Measurements from ENCODE around the gene BRAF.

DNA sequence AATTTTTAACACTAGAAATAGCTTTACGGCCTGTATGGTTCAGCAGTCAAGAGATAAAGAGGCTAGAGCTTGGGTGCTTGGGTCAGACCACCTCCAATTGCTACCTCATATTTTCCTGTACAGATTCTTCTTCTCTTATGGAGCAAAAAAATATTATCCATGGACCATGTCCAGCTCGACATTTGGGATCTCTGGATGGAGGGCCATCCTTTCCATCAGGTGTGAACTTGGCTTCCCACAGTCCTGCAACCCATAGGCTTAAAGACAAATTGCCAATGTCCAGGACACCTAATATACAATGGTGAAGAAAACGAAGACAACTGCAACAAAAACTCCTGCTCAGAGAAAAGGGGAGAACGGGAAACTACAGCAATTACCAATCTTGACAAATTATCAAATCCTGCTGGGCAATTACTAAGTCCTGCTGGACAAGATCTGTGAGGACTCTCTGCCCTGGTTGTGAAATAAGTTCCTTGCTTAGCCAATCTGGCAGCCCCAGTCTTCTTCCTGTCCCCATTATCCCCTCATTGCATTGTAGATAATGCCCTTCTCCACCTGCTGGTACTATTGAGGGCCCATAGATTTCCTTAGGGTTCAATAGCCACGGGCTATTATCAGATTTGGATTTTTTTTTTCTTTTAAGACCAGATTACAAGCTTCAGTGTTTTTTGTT is 42.0 kb upstream of the BRAF start:
- TF ChIP-seq, protein P1, sequence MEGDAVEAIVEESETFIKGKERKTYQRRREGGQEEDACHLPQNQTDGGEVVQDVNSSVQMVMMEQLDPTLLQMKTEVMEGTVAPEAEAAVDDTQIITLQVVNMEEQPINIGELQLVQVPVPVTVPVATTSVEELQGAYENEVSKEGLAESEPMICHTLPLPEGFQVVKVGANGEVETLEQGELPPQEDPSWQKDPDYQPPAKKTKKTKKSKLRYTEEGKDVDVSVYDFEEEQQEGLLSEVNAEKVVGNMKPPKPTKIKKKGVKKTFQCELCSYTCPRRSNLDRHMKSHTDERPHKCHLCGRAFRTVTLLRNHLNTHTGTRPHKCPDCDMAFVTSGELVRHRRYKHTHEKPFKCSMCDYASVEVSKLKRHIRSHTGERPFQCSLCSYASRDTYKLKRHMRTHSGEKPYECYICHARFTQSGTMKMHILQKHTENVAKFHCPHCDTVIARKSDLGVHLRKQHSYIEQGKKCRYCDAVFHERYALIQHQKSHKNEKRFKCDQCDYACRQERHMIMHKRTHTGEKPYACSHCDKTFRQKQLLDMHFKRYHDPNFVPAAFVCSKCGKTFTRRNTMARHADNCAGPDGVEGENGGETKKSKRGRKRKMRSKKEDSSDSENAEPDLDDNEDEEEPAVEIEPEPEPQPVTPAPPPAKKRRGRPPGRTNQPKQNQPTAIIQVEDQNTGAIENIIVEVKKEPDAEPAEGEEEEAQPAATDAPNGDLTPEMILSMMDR (tag by site-specific recombination; IDR thresholded peaks at IDR 0.05): no peak
- TF ChIP-seq ZNF585B (tag by site-specific recombination; IDR thresholded peaks at IDR 0.05) (no peak), ZNF837 (tag by site-specific recombination; IDR thresholded peaks at IDR 0.05) (no peak), HOXA7 (CRISPR knock-in tag; IDR thresholded peaks at IDR 0.05; ENCODE audit: borderline replicate concordance) (no peak), ZEB2 (tag by site-specific recombination; IDR thresholded peaks at IDR 0.05) (no peak), ZNF266 (tag by site-specific recombination; IDR thresholded peaks at IDR 0.05; ENCODE audit: low read depth) (no peak), ZNF184 (tag by site-specific recombination; IDR thresholded peaks at IDR 0.05) (no peak), ZNF23 (tag by site-specific recombination; IDR thresholded peaks at IDR 0.05; ENCODE audit: borderline replicate concordance) (no peak), ZNF660 (tag by site-specific recombination; IDR thresholded peaks at IDR 0.05) (no peak)
- TF ChIP-seq, protein P2, sequence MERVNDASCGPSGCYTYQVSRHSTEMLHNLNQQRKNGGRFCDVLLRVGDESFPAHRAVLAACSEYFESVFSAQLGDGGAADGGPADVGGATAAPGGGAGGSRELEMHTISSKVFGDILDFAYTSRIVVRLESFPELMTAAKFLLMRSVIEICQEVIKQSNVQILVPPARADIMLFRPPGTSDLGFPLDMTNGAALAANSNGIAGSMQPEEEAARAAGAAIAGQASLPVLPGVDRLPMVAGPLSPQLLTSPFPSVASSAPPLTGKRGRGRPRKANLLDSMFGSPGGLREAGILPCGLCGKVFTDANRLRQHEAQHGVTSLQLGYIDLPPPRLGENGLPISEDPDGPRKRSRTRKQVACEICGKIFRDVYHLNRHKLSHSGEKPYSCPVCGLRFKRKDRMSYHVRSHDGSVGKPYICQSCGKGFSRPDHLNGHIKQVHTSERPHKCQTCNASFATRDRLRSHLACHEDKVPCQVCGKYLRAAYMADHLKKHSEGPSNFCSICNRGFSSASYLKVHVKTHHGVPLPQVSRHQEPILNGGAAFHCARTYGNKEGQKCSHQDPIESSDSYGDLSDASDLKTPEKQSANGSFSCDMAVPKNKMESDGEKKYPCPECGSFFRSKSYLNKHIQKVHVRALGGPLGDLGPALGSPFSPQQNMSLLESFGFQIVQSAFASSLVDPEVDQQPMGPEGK (tag by site-specific recombination; IDR thresholded peaks at IDR 0.05): no peak
- TF ChIP-seq, protein P3, sequence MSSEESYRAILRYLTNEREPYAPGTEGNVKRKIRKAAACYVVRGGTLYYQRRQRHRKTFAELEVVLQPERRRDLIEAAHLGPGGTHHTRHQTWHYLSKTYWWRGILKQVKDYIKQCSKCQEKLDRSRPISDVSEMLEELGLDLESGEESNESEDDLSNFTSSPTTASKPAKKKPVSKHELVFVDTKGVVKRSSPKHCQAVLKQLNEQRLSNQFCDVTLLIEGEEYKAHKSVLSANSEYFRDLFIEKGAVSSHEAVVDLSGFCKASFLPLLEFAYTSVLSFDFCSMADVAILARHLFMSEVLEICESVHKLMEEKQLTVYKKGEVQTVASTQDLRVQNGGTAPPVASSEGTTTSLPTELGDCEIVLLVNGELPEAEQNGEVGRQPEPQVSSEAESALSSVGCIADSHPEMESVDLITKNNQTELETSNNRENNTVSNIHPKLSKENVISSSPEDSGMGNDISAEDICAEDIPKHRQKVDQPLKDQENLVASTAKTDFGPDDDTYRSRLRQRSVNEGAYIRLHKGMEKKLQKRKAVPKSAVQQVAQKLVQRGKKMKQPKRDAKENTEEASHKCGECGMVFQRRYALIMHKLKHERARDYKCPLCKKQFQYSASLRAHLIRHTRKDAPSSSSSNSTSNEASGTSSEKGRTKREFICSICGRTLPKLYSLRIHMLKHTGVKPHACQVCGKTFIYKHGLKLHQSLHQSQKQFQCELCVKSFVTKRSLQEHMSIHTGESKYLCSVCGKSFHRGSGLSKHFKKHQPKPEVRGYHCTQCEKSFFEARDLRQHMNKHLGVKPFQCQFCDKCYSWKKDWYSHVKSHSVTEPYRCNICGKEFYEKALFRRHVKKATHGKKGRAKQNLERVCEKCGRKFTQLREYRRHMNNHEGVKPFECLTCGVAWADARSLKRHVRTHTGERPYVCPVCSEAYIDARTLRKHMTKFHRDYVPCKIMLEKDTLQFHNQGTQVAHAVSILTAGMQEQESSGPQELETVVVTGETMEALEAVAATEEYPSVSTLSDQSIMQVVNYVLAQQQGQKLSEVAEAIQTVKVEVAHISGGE (tag by site-specific recombination; conservative IDR thresholded peaks at IDR 0.05; ENCODE audit: low read depth): no peak
- TF ChIP-seq, protein P4, sequence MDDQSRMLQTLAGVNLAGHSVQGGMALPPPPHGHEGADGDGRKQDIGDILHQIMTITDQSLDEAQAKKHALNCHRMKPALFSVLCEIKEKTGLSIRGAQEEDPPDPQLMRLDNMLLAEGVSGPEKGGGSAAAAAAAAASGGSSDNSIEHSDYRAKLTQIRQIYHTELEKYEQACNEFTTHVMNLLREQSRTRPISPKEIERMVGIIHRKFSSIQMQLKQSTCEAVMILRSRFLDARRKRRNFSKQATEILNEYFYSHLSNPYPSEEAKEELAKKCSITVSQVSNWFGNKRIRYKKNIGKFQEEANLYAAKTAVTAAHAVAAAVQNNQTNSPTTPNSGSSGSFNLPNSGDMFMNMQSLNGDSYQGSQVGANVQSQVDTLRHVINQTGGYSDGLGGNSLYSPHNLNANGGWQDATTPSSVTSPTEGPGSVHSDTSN (CRISPR knock-in tag; IDR thresholded peaks at IDR 0.05): no peak

Data from HEK293 (cell line).